OCI-LY3 (cell line): ENCODE results near the gene E2F2.

Experiments
- CTCF ChIP-seq: fragments of 200-600, 300-600 bp; sonication (generic); IDR thresholded peaks from 2 replicates; pipeline ENCODE4 v1.5.1; 2014; ENCODE audit warnings: antibody characterized with exemption, low read length, low read depth
- EZH2phosphoT487 ChIP-seq: fragments of 200-600 bp; shearing (Covaris generic); IDR thresholded peaks from 2 replicates; pipeline ENCODE4 v1.6.1; 2018; ENCODE audit warnings: antibody characterized with exemption, mixed run types, low read depth

GRCh38 chr1:23505851-23506250, 25.2 kb downstream of the E2F2 start:
- TF ChIP-seq EZH2phosphoT487: no peak
- TF ChIP-seq CTCF: no peak
